Measurements from ENCODE around the gene STAC.

GRCh38 chr3:36381311-36381956 is 1.1 kb downstream of the STAC start:
- TF ChIP-seq CTCF (IDR thresholded peaks at IDR 0.05; ENCODE audit: low read depth, low read length) (no peak), EZH2phosphoT487 (IDR thresholded peaks at IDR 0.05; ENCODE audit: low read depth) (no peak)
